Measurements from ENCODE around the gene APAF1.
A peak's percentile ranks its signal among the peaks of the same experiment; 100 is the strongest.

The APAF1 gene

GRCh38 chr12:98701166-98701565, 56.1 kb downstream of the APAF1 start:
- Histone ChIP-seq H3K36me3 (ENCODE audit: insufficient read depth, low read length) (no peaks in the 10 kb centered on the region), H3K9ac (ENCODE audit: insufficient read length) (no peak overlapping the region), H3K4me3 (no peak overlapping the region), H3K9me3 (ENCODE audit: low read depth, low read length) (no peaks in the 10 kb centered on the region), H3K27ac (no peak overlapping the region)
- TF ChIP-seq FOXP2 (optimal IDR thresholded peaks at IDR 0.05; ENCODE audit: control extremely low read depth, extremely low read length, insufficient read depth) = no peak
- no peak for TF ChIP-seq EZH2 (IDR thresholded peaks at IDR 0.05)
- TF ChIP-seq POLR2AphosphoS5 (IDR thresholded peaks at IDR 0.05; ENCODE audit: borderline replicate concordance, low read depth, low read length) = no peak
- DNase-seq (ENCODE audit: low read depth, low spot score) = no peak

DNA sequence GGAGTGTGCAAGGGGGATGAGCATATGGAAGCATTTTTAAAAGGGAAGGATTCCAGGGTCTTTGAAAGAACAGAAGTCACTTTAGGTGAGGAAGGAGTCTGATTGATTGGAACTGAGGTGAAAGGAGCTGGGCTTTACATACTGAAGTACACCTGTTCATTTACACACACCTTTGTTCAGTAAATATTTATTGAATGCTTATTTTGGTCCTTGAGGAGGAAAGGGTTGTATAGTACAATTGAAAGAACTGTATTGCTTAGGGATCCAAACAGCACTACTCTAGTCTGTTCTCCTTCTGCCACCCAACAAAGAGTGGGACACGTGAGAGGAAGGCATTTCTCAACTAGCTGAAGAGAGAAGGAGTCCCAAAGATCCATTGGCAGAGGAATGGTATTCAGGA, 63.9 kb downstream of the APAF1 start:
- H3K27ac ChIP-seq = no peak overlapping the region
- no peaks in the 10 kb centered on the region; the same call in 1 of the 2 replicates for H3K36me3 ChIP-seq (ENCODE audit: insufficient read depth, low read length)
- DNase-seq (ENCODE audit: low read depth, low spot score) = no peak
- no peak overlapping the region for H3K4me3 ChIP-seq
- no peaks in the 10 kb centered on the region for H3K9me3 ChIP-seq (ENCODE audit: low read depth, low read length)
- no peak overlapping the region for H3K9ac ChIP-seq (ENCODE audit: insufficient read length)
- TF ChIP-seq EZH2 (IDR thresholded peaks at IDR 0.05) (no peak), FOXP2 (optimal IDR thresholded peaks at IDR 0.05; ENCODE audit: control extremely low read depth, extremely low read length, insufficient read depth) (no peak), POLR2AphosphoS5 (IDR thresholded peaks at IDR 0.05; ENCODE audit: borderline replicate concordance, low read depth, low read length) (no peak)

GRCh38 chr12:98714426-98714825, 69.3 kb downstream of the APAF1 start:
- no peak overlapping the region for H3K9ac ChIP-seq (ENCODE audit: insufficient read length)
- no peak overlapping the region for H3K27ac ChIP-seq
- no peaks in the 10 kb centered on the region for H3K9me3 ChIP-seq (ENCODE audit: low read depth, low read length)
- TF ChIP-seq FOXP2 (optimal IDR thresholded peaks at IDR 0.05; ENCODE audit: control extremely low read depth, extremely low read length, insufficient read depth) (no peak), EZH2 (IDR thresholded peaks at IDR 0.05) (no peak), POLR2AphosphoS5 (IDR thresholded peaks at IDR 0.05; ENCODE audit: borderline replicate concordance, low read depth, low read length) (no peak)
- no peaks in the 10 kb centered on the region; the same call in none of the 2 replicates for H3K36me3 ChIP-seq (ENCODE audit: insufficient read depth, low read length)
- no peak overlapping the region for H3K4me3 ChIP-seq
- DNase-seq (ENCODE audit: low read depth, low spot score) = no peak

- TF ChIP-seq FOXP2 (optimal IDR thresholded peaks at IDR 0.05; ENCODE audit: control extremely low read depth, extremely low read length, insufficient read depth) = no peak
- TF ChIP-seq EZH2 (IDR thresholded peaks at IDR 0.05) = no peak
- no peak for TF ChIP-seq POLR2AphosphoS5 (IDR thresholded peaks at IDR 0.05; ENCODE audit: borderline replicate concordance, low read depth, low read length)
- no peaks in the 10 kb centered on the region for H3K9me3 ChIP-seq (ENCODE audit: low read depth, low read length)
- no peak overlapping the region for H3K9ac ChIP-seq (ENCODE audit: insufficient read length)
- DNase-seq (ENCODE audit: low read depth, low spot score) = no peak
- no peak overlapping the region for H3K27ac ChIP-seq
- H3K36me3 ChIP-seq (ENCODE audit: insufficient read depth, low read length) = no peaks in the 10 kb centered on the region; the same call in 1 of the 2 replicates
- no peak overlapping the region for H3K4me3 ChIP-seq
These were observed 74.7 kb downstream of the APAF1 start for GRCh38 chr12:98719515-98720504.

GRCh38 chr12:98721204-98721702, 76.2 kb downstream of the APAF1 start:
- no peak for DNase-seq (ENCODE audit: low read depth, low spot score)
- TF ChIP-seq POLR2AphosphoS5 (IDR thresholded peaks at IDR 0.05; ENCODE audit: borderline replicate concordance, low read depth, low read length) = no peak
- TF ChIP-seq FOXP2 (optimal IDR thresholded peaks at IDR 0.05; ENCODE audit: control extremely low read depth, extremely low read length, insufficient read depth) = no peak
- TF ChIP-seq EZH2 (IDR thresholded peaks at IDR 0.05) = no peak
- no peak overlapping the region for H3K9ac ChIP-seq (ENCODE audit: insufficient read length)
- 0 out of 2 replicates have a peak, but pooled peaks cover 2% of the 10 kb centered on the region for H3K36me3 ChIP-seq (ENCODE audit: insufficient read depth, low read length)
- no peaks in the 10 kb centered on the region for H3K9me3 ChIP-seq (ENCODE audit: low read depth, low read length)
- H3K27ac ChIP-seq = no peak overlapping the region
- H3K4me3 ChIP-seq = no peak overlapping the region

- no peak overlapping the region for H3K4me3 ChIP-seq
- no peaks in the 10 kb centered on the region for H3K9me3 ChIP-seq (ENCODE audit: low read depth, low read length)
- H3K9ac ChIP-seq (ENCODE audit: insufficient read length) = no peak overlapping the region
- TF ChIP-seq POLR2AphosphoS5 (IDR thresholded peaks at IDR 0.05; ENCODE audit: borderline replicate concordance, low read depth, low read length) = no peak
- H3K36me3 ChIP-seq (ENCODE audit: insufficient read depth, low read length) = peaks cover 6% of the 10 kb centered on the region; the same call in 1 of the 2 replicates
- H3K27ac ChIP-seq = no peak overlapping the region
- no peak for DNase-seq (ENCODE audit: low read depth, low spot score)
These were observed 79.5 kb downstream of the APAF1 start for GRCh38 chr12:98724384-98725155.

DNA sequence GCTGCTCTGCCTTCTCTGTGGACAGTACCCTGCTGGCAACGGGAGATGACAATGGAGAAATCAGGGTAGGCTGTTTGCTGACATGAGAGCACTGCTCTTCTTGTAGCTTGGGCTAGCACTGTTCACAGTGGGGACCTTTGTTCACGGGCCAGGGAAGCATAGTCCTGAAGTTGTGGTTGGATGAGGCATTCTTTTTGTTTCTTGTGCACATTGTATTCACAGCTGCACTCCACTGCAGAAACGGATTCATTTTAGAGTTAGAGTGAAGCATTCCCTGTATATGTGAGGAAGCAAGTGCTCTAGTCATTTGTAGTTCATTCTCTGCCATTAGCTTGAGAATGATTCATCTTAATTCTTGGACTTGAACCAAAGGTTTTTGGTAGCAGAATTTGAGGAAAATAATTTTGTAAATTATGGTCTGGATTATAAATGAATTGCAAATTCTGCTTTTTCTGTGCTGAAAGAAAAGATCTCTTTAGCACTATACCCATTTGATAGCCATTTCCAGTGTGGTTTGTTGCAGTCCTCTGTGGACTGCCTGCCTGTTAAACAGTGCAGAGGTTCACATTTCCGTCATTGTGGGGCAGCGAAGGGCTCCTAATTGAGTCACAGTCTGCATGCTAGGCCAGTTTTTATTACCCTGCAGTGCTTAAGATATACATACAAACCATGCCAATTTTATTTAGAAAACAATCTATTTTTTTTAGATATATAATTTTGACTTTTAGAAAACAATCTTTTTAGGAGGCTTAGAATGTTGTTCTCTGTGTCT, 80.6 kb downstream of the APAF1 start:
- no peak overlapping the region for H3K9ac ChIP-seq (ENCODE audit: insufficient read length)
- H3K36me3 ChIP-seq (ENCODE audit: insufficient read depth, low read length) = peaks cover 6% of the 10 kb centered on the region; the same call in 1 of the 2 replicates
- no peak overlapping the region for H3K4me3 ChIP-seq
- DNase-seq (ENCODE audit: low read depth, low spot score) = peak; percentile 3
- TF ChIP-seq POLR2AphosphoS5 (IDR thresholded peaks at IDR 0.05; ENCODE audit: borderline replicate concordance, low read depth, low read length) (no peak), FOXP2 (optimal IDR thresholded peaks at IDR 0.05; ENCODE audit: control extremely low read depth, extremely low read length, insufficient read depth) (no peak), EZH2 (IDR thresholded peaks at IDR 0.05) (no peak)
- no peaks in the 10 kb centered on the region for H3K9me3 ChIP-seq (ENCODE audit: low read depth, low read length)
- no peak overlapping the region for H3K27ac ChIP-seq

Measured in SK-N-MC (cell line).